LNCAP (cell line): ENCODE measurements around the gene ATP8B1.

ENCODE experiments used
- CTCF ChIP-seq: fragments of 450-650 bp; IDR thresholded peaks from 2 replicates; pipeline ENCODE4 v1.5.1; 2017; ENCODE audit warnings: mild to moderate bottlenecking

The ATP8B1 gene

GRCh38 chr18:57715671-57716070 lies 87.4 kb downstream of the ATP8B1 start:
- no peak for TF ChIP-seq CTCF

GRCh38 chr18:57715073-57715472 lies 88.0 kb downstream of the ATP8B1 start:
- no peak for TF ChIP-seq CTCF

GRCh38 chr18:57710226-57710625 lies 92.9 kb downstream of the ATP8B1 start:
- no peak for TF ChIP-seq CTCF

- no peak for TF ChIP-seq CTCF
These were observed 93.8 kb downstream of the ATP8B1 start for GRCh38 chr18:57709335-57709734.

GRCh38 chr18:57708288-57708687 lies 94.8 kb downstream of the ATP8B1 start:
- no peak for TF ChIP-seq CTCF

GRCh38 chr18:57705832-57706595 lies 97.1 kb downstream of the ATP8B1 start:
- TF ChIP-seq CTCF, result no peak

GRCh38 chr18:57705011-57705410 lies 98.1 kb downstream of the ATP8B1 start:
- TF ChIP-seq CTCF, result no peak
